Neutrophil (primary cell): ENCODE data around the gene NXNL1.

ENCODE experiments used
- H3K27ac ChIP-seq: fragments of 200-600 bp; sonication (generic); 2 replicates; pipeline ENCODE4 v1.5.1; 2016; ENCODE audit warnings: mild to moderate bottlenecking, moderate library complexity
- H3K27me3 ChIP-seq: fragments of 200-600 bp; sonication (generic); 2 replicates; pipeline ENCODE4 v1.6.0; 2016; ENCODE audit warnings: mild to moderate bottlenecking
- H3K36me3 ChIP-seq: fragments of 200-600 bp; sonication (generic); 2 replicates; pipeline ENCODE4 v1.5.1; 2017
- H3K4me1 ChIP-seq, 2 experiments: fragments of 200-600 bp in 1 of 2; sonication (generic) in 1 of 2; 1 replicate in 1 of 2; 2 replicates in 1 of 2; pipeline versions ENCODE4 v1.5.1 to v1.6.1; 2013 to 2016; ENCODE audit warnings: low read depth in 1 of 2, low read length in 1 of 2, mild to moderate bottlenecking in 1 of 2, moderate library complexity in 1 of 2; ENCODE audit not compliant: control insufficient read depth in 1 of 2, insufficient read depth in 1 of 2
- H3K4me3 ChIP-seq, 2 experiments: fragments of 200-600 bp in 1 of 2; sonication (generic) in 1 of 2; 1 replicate in 1 of 2; 2 replicates in 1 of 2; pipeline ENCODE4 v1.5.1; 2013 to 2016; ENCODE audit warnings: low read depth in 1 of 2, low read length in 1 of 2, mild to moderate bottlenecking in 1 of 2, moderate library complexity in 1 of 2
- H3K9me3 ChIP-seq: fragments of 200-600 bp; sonication (generic); 2 replicates; pipeline ENCODE4 v1.5.1; 2016
- CTCF ChIP-seq: fragments of 200-600 bp; sonication (generic); IDR thresholded peaks from 2 replicates; pipeline ENCODE4 v1.5.1; 2016; ENCODE audit warnings: antibody characterized with exemption

Gene NXNL1

GRCh38 chr19:17471410-17472125 lies 10.8 kb upstream of the NXNL1 start:
- H3K4me1 ChIP-seq: peaks cover 11 to 19% of the 10 kb centered on the region in 2 experiments
- no peak overlapping the region for H3K27ac ChIP-seq
- H3K4me3 ChIP-seq: no peak overlapping the region
- peaks cover 52% of the 10 kb centered on the region for H3K27me3 ChIP-seq
- no peak for TF ChIP-seq CTCF
- no peaks in the 10 kb centered on the region for H3K36me3 ChIP-seq
- no peaks in the 10 kb centered on the region for H3K9me3 ChIP-seq

- peaks cover 53% of the 10 kb centered on the region for H3K27me3 ChIP-seq
- no peaks in the 10 kb centered on the region for H3K9me3 ChIP-seq
- H3K27ac ChIP-seq: peak within 1 kb of the TSS; percentile 13
- H3K4me1 ChIP-seq: peaks cover 11 to 19% of the 10 kb centered on the region in 2 experiments
- H3K36me3 ChIP-seq: no peaks in the 10 kb centered on the region
- no peak for TF ChIP-seq CTCF
- H3K4me3 ChIP-seq: peak within 1 kb of the TSS; percentile 73 to 74
Measured at GRCh38 chr19:17470068-17470841, 9.5 kb upstream of the NXNL1 start, which contains the start of gene SLC27A1. Gene SLC27A1, plus strand, starts transcription at chr19:17470524. Its CDS starts 17 bp downstream, at chr19:17470541.

GRCh38 chr19:17469481-17470067 lies 8.8 kb upstream of the NXNL1 start:
- no peaks in the 10 kb centered on the region for H3K9me3 ChIP-seq
- H3K27ac ChIP-seq: peak overlapping the region; percentile 13
- TF ChIP-seq CTCF: no peak
- peak overlapping the region; percentile 73 to 74 for H3K4me3 ChIP-seq
- no peaks in the 10 kb centered on the region for H3K36me3 ChIP-seq
- peaks cover 11 to 19% of the 10 kb centered on the region in 2 experiments for H3K4me1 ChIP-seq
- H3K27me3 ChIP-seq: peaks cover 60% of the 10 kb centered on the region

- peaks cover 11 to 19% of the 10 kb centered on the region in 2 experiments for H3K4me1 ChIP-seq
- no peaks in the 10 kb centered on the region for H3K36me3 ChIP-seq
- H3K9me3 ChIP-seq: no peaks in the 10 kb centered on the region
- peak overlapping the region; percentile 13 for H3K27ac ChIP-seq
- peak overlapping the region; percentile 73 to 74 for H3K4me3 ChIP-seq
- peaks cover 62% of the 10 kb centered on the region for H3K27me3 ChIP-seq
- TF ChIP-seq CTCF: no peak
Measured at GRCh38 chr19:17469092-17469480, 8.4 kb upstream of the NXNL1 start.

DNA sequence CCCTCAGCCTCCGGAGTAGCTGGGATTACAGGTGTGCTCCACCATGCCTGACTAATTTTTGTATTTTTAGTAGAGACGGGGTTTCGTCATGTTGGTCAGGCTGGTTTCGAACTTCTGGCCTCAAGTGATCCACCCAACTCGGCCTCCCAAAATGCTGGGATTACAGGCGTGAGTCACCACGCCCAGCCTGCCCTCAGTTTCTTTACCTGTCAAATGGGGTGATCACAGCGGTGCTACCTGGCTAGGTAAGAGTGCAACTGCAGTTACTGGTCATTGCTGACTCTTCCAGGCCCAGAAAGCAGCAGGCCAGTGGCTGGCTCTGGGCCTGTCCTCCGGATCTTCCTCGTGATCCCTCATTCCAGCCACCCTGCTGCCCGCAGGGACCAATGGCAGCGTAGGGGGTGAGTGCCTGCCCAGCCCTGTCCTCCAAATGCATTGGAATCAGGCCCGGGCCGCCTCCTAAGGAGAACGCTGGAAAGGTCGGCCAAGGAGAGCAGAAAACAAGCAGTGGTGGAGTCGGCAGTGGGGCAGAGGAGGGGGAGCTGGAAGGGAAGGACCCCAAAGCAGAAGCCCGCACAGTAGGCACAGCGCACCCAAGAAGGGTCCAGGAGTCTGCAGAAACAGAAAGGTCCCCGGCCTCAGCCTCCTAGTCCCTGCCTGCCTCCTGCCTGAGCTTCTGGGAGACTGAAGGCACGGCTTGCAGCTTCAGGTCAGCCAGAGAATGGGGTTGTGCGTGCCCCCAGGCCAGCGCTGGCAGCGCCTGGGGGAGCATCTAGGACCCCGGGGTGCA lies 7.8 kb upstream of the NXNL1 start:
- H3K4me1 ChIP-seq: peaks cover 11 to 19% of the 10 kb centered on the region in 2 experiments
- no peak overlapping the region for H3K4me3 ChIP-seq
- peaks cover 65% of the 10 kb centered on the region for H3K27me3 ChIP-seq
- H3K9me3 ChIP-seq: no peaks in the 10 kb centered on the region
- H3K27ac ChIP-seq: no peak overlapping the region
- no peak for TF ChIP-seq CTCF
- H3K36me3 ChIP-seq: no peaks in the 10 kb centered on the region
